HEK293 (cell line): ENCODE measurements around the gene ALOX5.

Source experiments
- CTCF ChIA-PET: fragments of 350-600 bp; formaldehyde crosslinking; extraction: SDS; loops from one replicate; lab custom pipeline; 2021; ENCODE audit warnings: antibody characterized with exemption; lab: Yijun Ruan, JAX
- POLR2A ChIA-PET: fragments of 300-600 bp; formaldehyde crosslinking; extraction: SDS; loops from one replicate; lab custom pipeline; 2020; ENCODE audit warnings: antibody characterized with exemption, inconsistent platforms; lab: Yijun Ruan, JAX
- H3K27ac ChIP-seq: fragments of 200-500 bp; sonication (Bioruptor generic); 2 replicates; pipeline ENCODE4 v1.5.1; 2014; ENCODE audit warnings: low read depth, low read length, control low read depth, inconsistent platforms; ENCODE audit errors: extremely low read depth
- H3K36me3 ChIP-seq, 2 experiments: fragments of 200-500 bp in 1 of 2; sonication (Bioruptor generic) in 1 of 2; 1 replicate in 1 of 2; 2 replicates in 1 of 2; pipeline ENCODE4 v1.5.1; 2014 to 2017; ENCODE audit warnings: inconsistent platforms in 2 of 2, low read length in 2 of 2; ENCODE audit not compliant: control insufficient read depth in 2 of 2, insufficient read depth in 1 of 2
- H3K4me1 ChIP-seq: fragments of 200-500 bp; sonication (Bioruptor generic); 2 replicates; pipeline ENCODE4 v1.5.1; 2014; ENCODE audit warnings: mild to moderate bottlenecking, low read length, inconsistent platforms; ENCODE audit not compliant: control insufficient read depth, insufficient read depth
- H3K4me3 ChIP-seq: 2 replicates; pipeline ENCODE4 v1.5.1; 2011; ENCODE audit warnings: low read depth, mild to moderate bottlenecking, control low read depth, low read length, moderate library complexity
- H3K9me3 ChIP-seq: fragments of 200-500 bp; sonication (Bioruptor generic); 2 replicates; pipeline ENCODE4 v1.5.1; 2014; ENCODE audit warnings: low read depth, low read length, inconsistent platforms; ENCODE audit not compliant: control insufficient read depth, insufficient read depth
- GLI4 ChIP-seq: fragments of 450-650 bp; formaldehyde crosslinking; IDR thresholded peaks from 2 replicates; pipeline ENCODE4 v1.5.1; 2016; ENCODE audit warnings: missing biosample characterization, missing genetic modification characterization
- KLF17 ChIP-seq: fragments of 450-650 bp; formaldehyde crosslinking; IDR thresholded peaks from 2 replicates; pipeline ENCODE4 v1.5.1; 2016; ENCODE audit warnings: missing biosample characterization, missing genetic modification characterization
- KLF7 ChIP-seq: fragments of 450-650 bp; formaldehyde crosslinking; IDR thresholded peaks from 2 replicates; pipeline ENCODE4 v1.5.1; 2016; ENCODE audit warnings: missing biosample characterization, missing genetic modification characterization, borderline replicate concordance
- PRDM10 ChIP-seq: fragments of 450-650 bp; formaldehyde crosslinking; IDR thresholded peaks from 2 replicates; pipeline ENCODE4 v1.5.1; 2016; ENCODE audit warnings: missing biosample characterization, missing genetic modification characterization
- SP3 ChIP-seq: fragments of 450-650 bp; formaldehyde crosslinking; IDR thresholded peaks from 2 replicates; pipeline ENCODE4 v1.5.1; 2016; ENCODE audit warnings: missing biosample characterization, missing genetic modification characterization
- TSHZ1 ChIP-seq: fragments of 450-650 bp; formaldehyde crosslinking; IDR thresholded peaks from 2 replicates; pipeline ENCODE4 v1.5.1; 2016; ENCODE audit warnings: missing biosample characterization, missing genetic modification characterization, borderline replicate concordance
- YY2 ChIP-seq: fragments of 450-650 bp; formaldehyde crosslinking; IDR thresholded peaks from 2 replicates; pipeline ENCODE4 v1.5.1; 2016; ENCODE audit warnings: missing biosample characterization, missing genetic modification characterization
- ZFP3 ChIP-seq: fragments of 450-650 bp; formaldehyde crosslinking; IDR thresholded peaks from 2 replicates; pipeline ENCODE4 v1.5.1; 2016; ENCODE audit warnings: low read depth, missing biosample characterization, missing genetic modification characterization
- ZNF174 ChIP-seq: fragments of 450-650 bp; formaldehyde crosslinking; IDR thresholded peaks from 2 replicates; pipeline ENCODE4 v1.5.0; 2017; ENCODE audit warnings: missing biosample characterization, mild to moderate bottlenecking, missing genetic modification characterization
- ZNF398 ChIP-seq: fragments of 450-650 bp; formaldehyde crosslinking; IDR thresholded peaks from 2 replicates; pipeline ENCODE4 v1.5.1; 2017; ENCODE audit warnings: missing biosample characterization, missing genetic modification characterization
- ZNF510 ChIP-seq: fragments of 450-650 bp; formaldehyde crosslinking; IDR thresholded peaks from 2 replicates; pipeline ENCODE4 v1.5.1; 2018; ENCODE audit warnings: mild to moderate bottlenecking, missing genetic modification characterization, missing biosample characterization; ENCODE audit not compliant: insufficient replicate concordance
- ZNF513 ChIP-seq: fragments of 450-650 bp; IDR thresholded peaks from 2 replicates; pipeline ENCODE4 v1.5.1; 2018; ENCODE audit warnings: missing biosample characterization, missing genetic modification characterization
- ZNF518A ChIP-seq: fragments of 450-650 bp; formaldehyde crosslinking; conservative IDR thresholded peaks from 2 replicates; pipeline ENCODE4 v1.5.1; 2016; ENCODE audit warnings: low read depth, missing biosample characterization, missing genetic modification characterization
- ZNF548 ChIP-seq: fragments of 450-650 bp; formaldehyde crosslinking; IDR thresholded peaks from 2 replicates; pipeline ENCODE4 v1.5.1; 2016; ENCODE audit warnings: missing biosample characterization, missing genetic modification characterization
- ZNF555 ChIP-seq: fragments of 450-650 bp; formaldehyde crosslinking; conservative IDR thresholded peaks from 2 replicates; pipeline ENCODE4 v1.5.1; 2017; ENCODE audit warnings: missing biosample characterization, mild to moderate bottlenecking, missing genetic modification characterization, inconsistent platforms
- ZNF629 ChIP-seq: fragments of 450-650 bp; formaldehyde crosslinking; IDR thresholded peaks from 2 replicates; pipeline ENCODE4 v1.5.1; 2017; ENCODE audit warnings: missing biosample characterization, missing genetic modification characterization
- ZNF707 ChIP-seq: fragments of 450-650 bp; formaldehyde crosslinking; IDR thresholded peaks from 2 replicates; pipeline ENCODE4 v1.5.1; 2016; ENCODE audit warnings: missing biosample characterization, missing genetic modification characterization
- ZNF76 ChIP-seq: fragments of 450-650 bp; formaldehyde crosslinking; IDR thresholded peaks from 2 replicates; pipeline ENCODE4; 2016; ENCODE audit warnings: low read depth, missing biosample characterization, missing genetic modification characterization, borderline replicate concordance
- ZNF791 ChIP-seq: fragments of 450-650 bp; formaldehyde crosslinking; IDR thresholded peaks from 2 replicates; pipeline ENCODE4 v1.5.1; 2016; ENCODE audit warnings: missing biosample characterization, missing genetic modification characterization
- ZNF830 ChIP-seq: fragments of 450-650 bp; IDR thresholded peaks from 2 replicates; pipeline ENCODE4 v1.5.0; 2018; ENCODE audit warnings: missing biosample characterization, missing genetic modification characterization, low read depth, mild to moderate bottlenecking, moderate library complexity

ALOX5 gene

GRCh38 chr10:45466784-45467183 lies 92.8 kb downstream of the ALOX5 start (continued):
- TF ChIP-seq ZNF830 (tag by site-specific recombination): no peak
- no peak for TF ChIP-seq PRDM10 (tag by site-specific recombination)
- no peak for TF ChIP-seq ZNF629
- no peak for TF ChIP-seq ZFP3 (tag by site-specific recombination)
- TF ChIP-seq SP3 (tag by site-specific recombination): no peak
- TF ChIP-seq ZNF707: no peak
- no peak for TF ChIP-seq ZNF510 (tag by site-specific recombination)
- TF ChIP-seq ZNF513 (tag by site-specific recombination): no peak
- TF ChIP-seq ZNF398 (tag by site-specific recombination): no peak
- TF ChIP-seq, all 188 proteins: peak for 0

- no peak overlapping the region for H3K4me3 ChIP-seq
- no peak overlapping the region for H3K27ac ChIP-seq
- CTCF ChIA-PET: interaction anchor here (0.7 to 0.8 kb wide), 2 partner anchors 126 to 427 kb away, joined by 3 read pairs; no protein-coding TSS in a partner anchor
- POLR2A ChIA-PET: no interaction called here
- no peaks in the 10 kb centered on the region for H3K4me1 ChIP-seq
- H3K9me3 ChIP-seq: no peaks in the 10 kb centered on the region
- H3K36me3 ChIP-seq: peaks cover 0 to 4% of the 10 kb centered on the region in 2 experiments; a peak in 1 of 3 replicates
- no peak for TF ChIP-seq KLF7
- TF ChIP-seq GLI4: no peak
- no peak for TF ChIP-seq ZNF555
- no peak for TF ChIP-seq YY2 (tag by site-specific recombination)
- TF ChIP-seq ZNF510 (tag by site-specific recombination): no peak
- no peak for TF ChIP-seq ZNF548 (tag by site-specific recombination)
- TF ChIP-seq ZNF518A (tag by site-specific recombination): no peak
- TF ChIP-seq ZNF174 (tag by site-specific recombination): no peak
- no peak for TF ChIP-seq KLF17 (tag by site-specific recombination)
- TF ChIP-seq ZNF791 (tag by site-specific recombination): no peak
- no peak for TF ChIP-seq TSHZ1 (tag by site-specific recombination)
- TF ChIP-seq ZNF76 (tag by site-specific recombination): no peak
These were observed 94.1 kb downstream of the ALOX5 start for GRCh38 chr10:45468079-45468478.
